Liver (tissue), 3 donors: Measurements from ENCODE around the gene CSNK1D.

ENCODE experiments used
- FOXA1 ChIP-seq: IDR thresholded peaks from 2 replicates; pipeline ENCODE4 v1.6.1; 2016; ENCODE audit warnings: antibody characterized with exemption
- GABPA ChIP-seq, 2 donors: IDR thresholded peaks in 1 of 2; conservative IDR thresholded peaks in 1 of 2; 2 replicates each; pipeline ENCODE4 v1.6.1; 2016; ENCODE audit warnings: antibody characterized with exemption in 2 of 2, mild to moderate bottlenecking in 1 of 2, moderate library complexity in 1 of 2
- HNF4A ChIP-seq, 2 donors: conservative IDR thresholded peaks; 2 replicates each; pipeline ENCODE4 v1.6.1; 2016; ENCODE audit warnings: antibody characterized with exemption in 2 of 2, mild to moderate bottlenecking in 2 of 2
- HNF4G ChIP-seq: IDR thresholded peaks from 2 replicates; pipeline ENCODE4 v1.6.1; 2016; ENCODE audit warnings: antibody characterized with exemption
- JUND ChIP-seq, 2 donors: IDR thresholded peaks; 2 replicates each; pipeline ENCODE4 v1.6.1; 2016; ENCODE audit warnings: antibody characterized with exemption in 2 of 2
- RAD21 ChIP-seq, 2 donors: IDR thresholded peaks; 2 replicates each; pipeline ENCODE4 v1.6.1; 2016; ENCODE audit warnings: antibody characterized with exemption in 2 of 2, mild to moderate bottlenecking in 2 of 2
- RXRA ChIP-seq, 2 donors: IDR thresholded peaks; 2 replicates each; pipeline ENCODE4 v1.6.1; 2017 to 2018; ENCODE audit warnings: antibody characterized with exemption in 2 of 2, mild to moderate bottlenecking in 1 of 2
- SP1 ChIP-seq: IDR thresholded peaks from 2 replicates; pipeline ENCODE4 v1.6.1; 2018; ENCODE audit warnings: antibody characterized with exemption, mild to moderate bottlenecking
- TAF1 ChIP-seq: conservative IDR thresholded peaks from 2 replicates; pipeline ENCODE4 v1.6.1; 2016; ENCODE audit warnings: antibody characterized with exemption, mild to moderate bottlenecking
- YY1 ChIP-seq: IDR thresholded peaks from 2 replicates; pipeline ENCODE4 v1.6.1; 2016; ENCODE audit warnings: antibody characterized with exemption, mild to moderate bottlenecking
- TF ChIP-seq, protein P1 (sequence below): fragments of 150-350 bp; IDR thresholded peaks from 2 replicates; pipeline ENCODE4 v1.5.1; 2017; ENCODE audit warnings: improper control_type of control experiment, low read depth, low read length; ENCODE audit not compliant: missing input control
- TF ChIP-seq, protein P2 (sequence below): IDR thresholded peaks from 2 replicates; pipeline ENCODE4 v1.6.1; 2016; ENCODE audit warnings: antibody characterized with exemption, mild to moderate bottlenecking
- TF ChIP-seq, protein P3 (sequence below): IDR thresholded peaks from 2 replicates; pipeline ENCODE4 v1.6.1; 2016; ENCODE audit warnings: antibody characterized with exemption
- TF ChIP-seq, protein P4 (sequence below): IDR thresholded peaks from 2 replicates; pipeline ENCODE4 v1.6.1; 2016; ENCODE audit warnings: antibody characterized with exemption
- donor health status: healthy.
- donor health status: healthy.

DNA sequence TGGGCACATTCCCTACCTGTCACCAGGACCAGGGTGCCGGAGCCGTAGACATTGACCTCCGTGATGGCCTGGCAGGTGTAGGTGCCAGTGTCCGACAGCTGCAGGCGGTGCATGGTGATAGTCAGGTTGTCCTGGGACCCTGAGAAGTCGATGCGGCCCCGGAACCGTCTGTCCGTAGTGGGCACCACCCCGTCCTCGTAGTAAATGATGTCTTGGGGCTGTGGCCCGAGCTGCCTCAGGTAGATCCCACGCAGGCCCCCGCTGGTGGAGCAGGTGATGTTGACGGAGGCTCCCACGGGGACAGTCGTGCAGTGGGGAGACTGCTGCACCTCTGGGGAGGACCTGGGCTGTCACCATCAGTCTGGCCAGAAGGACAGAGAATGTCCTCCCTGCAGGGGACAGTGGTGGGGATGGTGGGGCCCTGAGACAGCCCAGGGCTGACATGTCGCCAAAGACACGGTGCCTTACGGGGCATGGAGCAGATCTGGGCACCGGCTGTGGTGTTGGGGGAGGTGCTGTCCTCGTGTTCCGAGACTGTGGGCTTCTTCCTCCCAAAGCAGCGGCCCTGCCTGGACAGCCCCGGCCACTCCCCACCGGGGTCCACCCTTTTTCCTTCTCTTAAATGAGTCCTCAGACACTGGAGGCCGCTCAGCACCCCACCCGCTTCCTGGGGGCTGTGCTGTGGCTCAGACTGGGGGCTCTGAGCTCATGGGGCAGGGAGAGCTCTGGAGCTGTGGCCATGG is 43.3 kb upstream of the CSNK1D start:
- TF ChIP-seq JUND (IDR thresholded peaks at IDR 0.05) (no peak), SP1 (no peak), YY1 (no peak), FOXA1 (no peak), TAF1 (no peak), RAD21 (IDR thresholded peaks at IDR 0.05) (no peak), GABPA (IDR thresholded peaks at IDR 0.05 in 1 of 2, conservative IDR thresholded peaks at IDR 0.05 in 1 of 2) (no peak), RXRA (IDR thresholded peaks at IDR 0.05) (no peak), HNF4A (conservative IDR thresholded peaks at IDR 0.05) (no peak), HNF4G (no peak)
- TF ChIP-seq, protein P1, sequence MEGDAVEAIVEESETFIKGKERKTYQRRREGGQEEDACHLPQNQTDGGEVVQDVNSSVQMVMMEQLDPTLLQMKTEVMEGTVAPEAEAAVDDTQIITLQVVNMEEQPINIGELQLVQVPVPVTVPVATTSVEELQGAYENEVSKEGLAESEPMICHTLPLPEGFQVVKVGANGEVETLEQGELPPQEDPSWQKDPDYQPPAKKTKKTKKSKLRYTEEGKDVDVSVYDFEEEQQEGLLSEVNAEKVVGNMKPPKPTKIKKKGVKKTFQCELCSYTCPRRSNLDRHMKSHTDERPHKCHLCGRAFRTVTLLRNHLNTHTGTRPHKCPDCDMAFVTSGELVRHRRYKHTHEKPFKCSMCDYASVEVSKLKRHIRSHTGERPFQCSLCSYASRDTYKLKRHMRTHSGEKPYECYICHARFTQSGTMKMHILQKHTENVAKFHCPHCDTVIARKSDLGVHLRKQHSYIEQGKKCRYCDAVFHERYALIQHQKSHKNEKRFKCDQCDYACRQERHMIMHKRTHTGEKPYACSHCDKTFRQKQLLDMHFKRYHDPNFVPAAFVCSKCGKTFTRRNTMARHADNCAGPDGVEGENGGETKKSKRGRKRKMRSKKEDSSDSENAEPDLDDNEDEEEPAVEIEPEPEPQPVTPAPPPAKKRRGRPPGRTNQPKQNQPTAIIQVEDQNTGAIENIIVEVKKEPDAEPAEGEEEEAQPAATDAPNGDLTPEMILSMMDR: no peak
- TF ChIP-seq, protein P2, sequence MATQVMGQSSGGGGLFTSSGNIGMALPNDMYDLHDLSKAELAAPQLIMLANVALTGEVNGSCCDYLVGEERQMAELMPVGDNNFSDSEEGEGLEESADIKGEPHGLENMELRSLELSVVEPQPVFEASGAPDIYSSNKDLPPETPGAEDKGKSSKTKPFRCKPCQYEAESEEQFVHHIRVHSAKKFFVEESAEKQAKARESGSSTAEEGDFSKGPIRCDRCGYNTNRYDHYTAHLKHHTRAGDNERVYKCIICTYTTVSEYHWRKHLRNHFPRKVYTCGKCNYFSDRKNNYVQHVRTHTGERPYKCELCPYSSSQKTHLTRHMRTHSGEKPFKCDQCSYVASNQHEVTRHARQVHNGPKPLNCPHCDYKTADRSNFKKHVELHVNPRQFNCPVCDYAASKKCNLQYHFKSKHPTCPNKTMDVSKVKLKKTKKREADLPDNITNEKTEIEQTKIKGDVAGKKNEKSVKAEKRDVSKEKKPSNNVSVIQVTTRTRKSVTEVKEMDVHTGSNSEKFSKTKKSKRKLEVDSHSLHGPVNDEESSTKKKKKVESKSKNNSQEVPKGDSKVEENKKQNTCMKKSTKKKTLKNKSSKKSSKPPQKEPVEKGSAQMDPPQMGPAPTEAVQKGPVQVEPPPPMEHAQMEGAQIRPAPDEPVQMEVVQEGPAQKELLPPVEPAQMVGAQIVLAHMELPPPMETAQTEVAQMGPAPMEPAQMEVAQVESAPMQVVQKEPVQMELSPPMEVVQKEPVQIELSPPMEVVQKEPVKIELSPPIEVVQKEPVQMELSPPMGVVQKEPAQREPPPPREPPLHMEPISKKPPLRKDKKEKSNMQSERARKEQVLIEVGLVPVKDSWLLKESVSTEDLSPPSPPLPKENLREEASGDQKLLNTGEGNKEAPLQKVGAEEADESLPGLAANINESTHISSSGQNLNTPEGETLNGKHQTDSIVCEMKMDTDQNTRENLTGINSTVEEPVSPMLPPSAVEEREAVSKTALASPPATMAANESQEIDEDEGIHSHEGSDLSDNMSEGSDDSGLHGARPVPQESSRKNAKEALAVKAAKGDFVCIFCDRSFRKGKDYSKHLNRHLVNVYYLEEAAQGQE: no peak
- TF ChIP-seq, protein P3, sequence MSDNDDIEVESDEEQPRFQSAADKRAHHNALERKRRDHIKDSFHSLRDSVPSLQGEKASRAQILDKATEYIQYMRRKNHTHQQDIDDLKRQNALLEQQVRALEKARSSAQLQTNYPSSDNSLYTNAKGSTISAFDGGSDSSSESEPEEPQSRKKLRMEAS: no peak
- TF ChIP-seq, protein P4, sequence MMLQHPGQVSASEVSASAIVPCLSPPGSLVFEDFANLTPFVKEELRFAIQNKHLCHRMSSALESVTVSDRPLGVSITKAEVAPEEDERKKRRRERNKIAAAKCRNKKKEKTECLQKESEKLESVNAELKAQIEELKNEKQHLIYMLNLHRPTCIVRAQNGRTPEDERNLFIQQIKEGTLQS: no peak
